ENCODE measurements around the gene CD84.
"Not testable (repeated sequence)": the region's sequence is repeated elsewhere in the genome, so short reads cannot be mapped to it uniquely, and the experiment has no call there.

Gene CD84

GRCh38 chr1:160567858-160568682 lies 11.2 kb downstream of the CD84 start:
- no peak for DNase-seq

- DNase-seq = no peak
These were observed 12.0 kb downstream of the CD84 start for GRCh38 chr1:160567341-160567740.

DNA sequence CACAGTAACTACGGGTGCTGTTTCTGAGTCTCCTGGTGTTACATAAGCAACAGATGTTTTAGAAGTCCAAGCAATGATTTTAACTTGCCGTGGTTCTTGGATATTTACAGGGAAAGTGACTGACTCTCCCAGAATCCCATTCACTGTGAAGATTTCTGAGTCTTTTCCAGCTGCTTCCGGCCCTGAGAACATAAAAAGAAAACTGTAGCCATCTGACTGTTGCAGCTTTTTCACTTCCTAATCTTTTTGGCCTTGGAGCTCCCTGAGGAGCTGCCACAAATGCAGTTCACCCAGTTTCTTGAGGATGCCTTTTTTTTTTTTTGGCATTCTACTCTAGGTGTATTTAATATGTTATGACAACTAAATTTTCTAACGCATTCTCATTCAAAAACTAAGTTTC lies 13.7 kb downstream of the CD84 start:
- no peak for DNase-seq

DNA sequence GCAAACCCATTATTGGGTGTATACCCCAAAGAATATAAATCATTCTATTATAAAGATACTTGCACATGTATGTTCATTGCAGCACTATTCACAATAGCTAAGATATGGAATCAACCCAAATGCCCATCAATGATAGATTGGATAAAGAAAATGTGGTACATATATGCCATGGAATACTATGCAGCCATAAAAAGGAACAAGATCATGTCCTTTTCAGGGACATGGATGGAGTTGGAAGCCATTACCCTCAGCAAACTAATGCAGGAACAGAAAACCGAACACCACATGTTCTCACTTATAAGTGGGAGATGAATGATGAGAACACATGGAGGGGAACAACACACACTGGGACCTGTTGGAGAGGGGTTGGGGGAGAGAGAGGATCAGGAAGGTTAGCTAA lies 16.1 kb downstream of the CD84 start:
- not testable (repeated sequence) for DNase-seq

GRCh38 chr1:160562745-160563144 lies 16.6 kb downstream of the CD84 start:
- DNase-seq = not testable (repeated sequence)

DNA sequence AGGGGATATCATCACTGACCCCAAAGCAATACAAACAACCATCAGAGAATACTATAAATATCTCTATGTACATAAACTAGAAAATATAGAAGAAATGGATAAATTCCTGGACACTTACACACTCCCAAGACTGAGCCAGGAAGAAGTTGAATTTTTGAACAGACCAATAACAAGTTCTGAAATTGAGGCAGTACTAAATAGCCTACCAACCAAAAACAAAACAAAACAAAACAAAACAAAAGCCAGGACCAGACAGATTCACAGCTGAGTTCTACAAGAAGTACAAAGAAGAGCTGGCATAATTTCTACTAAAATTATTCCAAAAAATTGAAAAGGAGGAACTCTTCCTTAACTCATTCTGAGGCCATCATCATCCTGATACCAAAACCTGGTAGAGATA lies 18.5 kb downstream of the CD84 start:
- DNase-seq = no peak

- DNase-seq = no peak
These were observed 19.1 kb downstream of the CD84 start for GRCh38 chr1:160560045-160560705.

- DNase-seq = not testable (repeated sequence)
These were observed 19.9 kb downstream of the CD84 start for GRCh38 chr1:160559437-160559836.

DNA sequence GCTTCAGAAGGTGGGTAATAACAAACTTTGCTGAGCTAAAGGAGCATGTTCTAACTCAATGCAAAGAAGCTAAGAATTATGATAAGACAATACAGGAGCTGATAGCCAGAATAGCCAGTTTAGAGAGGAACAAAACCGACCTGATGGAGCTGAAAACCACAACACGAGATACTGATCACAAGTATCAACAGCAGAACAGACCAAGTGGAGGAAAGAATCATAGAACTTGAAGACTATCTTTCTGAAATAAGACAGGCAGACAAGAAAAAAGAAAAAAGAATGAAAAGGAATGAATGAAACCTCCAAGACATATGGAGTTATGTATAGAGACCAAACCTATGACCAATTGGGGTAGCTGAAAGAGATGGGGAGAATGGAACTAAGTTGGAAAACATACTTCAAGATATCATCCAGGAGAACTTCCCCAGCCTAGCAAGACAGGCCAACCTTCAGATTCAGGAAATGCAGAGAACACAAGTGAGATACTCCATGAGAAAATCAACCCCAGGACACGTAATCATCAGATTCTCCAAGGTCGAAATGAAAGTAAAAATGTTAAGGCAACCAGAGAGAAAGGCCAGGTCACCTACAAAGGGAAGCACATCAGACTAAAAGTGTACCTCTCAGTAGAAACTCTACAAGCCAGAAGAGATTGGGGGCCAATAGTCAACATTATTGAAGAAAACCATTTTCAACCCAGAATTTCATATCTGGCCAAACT lies 20.5 kb downstream of the CD84 start:
- DNase-seq = no peak

DNA sequence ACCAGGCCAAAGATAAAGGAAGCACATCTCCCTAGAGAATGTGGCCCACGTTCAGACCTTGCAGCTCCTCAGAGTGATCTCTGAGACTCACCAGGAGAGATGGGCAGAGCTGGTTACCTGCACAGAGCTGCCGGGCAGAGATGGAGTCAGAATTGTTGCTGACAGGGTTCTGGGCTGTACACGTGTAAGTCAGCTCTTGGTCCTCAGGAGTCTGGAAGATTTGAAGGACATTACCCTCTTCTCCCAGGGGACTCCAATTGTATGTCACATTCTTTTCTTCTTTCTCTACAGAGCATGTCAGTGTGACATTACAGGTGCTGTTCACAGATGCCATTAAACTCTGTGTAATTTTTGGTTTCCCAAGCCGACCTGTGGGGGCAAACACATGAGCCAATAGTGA lies 25.5 kb downstream of the CD84 start:
- no peak for DNase-seq

- no peak for DNase-seq
These were observed 26.9 kb downstream of the CD84 start for GRCh38 chr1:160552425-160552824.

GRCh38 chr1:160550572-160551034 lies 28.7 kb downstream of the CD84 start:
- DNase-seq = no peak

DNA sequence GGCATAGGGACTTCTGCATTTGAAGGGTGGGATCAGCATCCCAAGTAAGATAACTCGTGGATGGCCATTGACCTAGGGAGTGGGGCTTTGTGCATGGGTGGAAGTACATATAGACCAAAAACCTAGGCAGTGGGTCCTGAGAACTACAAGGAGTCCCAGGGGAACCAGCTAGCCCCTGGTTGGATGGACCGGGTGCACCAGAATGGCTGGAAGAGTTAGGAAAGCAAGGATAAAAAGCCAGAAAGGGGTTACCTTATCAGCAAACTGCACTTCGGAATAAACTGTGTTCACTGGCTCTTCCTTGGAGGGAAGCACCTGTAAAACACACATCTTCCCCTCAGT lies 29.7 kb downstream of the CD84 start:
- DNase-seq = no peak

- DNase-seq = no peak
These were observed 30.2 kb downstream of the CD84 start for GRCh38 chr1:160548960-160549664.

GRCh38 chr1:160548183-160548582 lies 31.1 kb downstream of the CD84 start:
- no peak for DNase-seq

GRCh38 chr1:160547422-160547821 lies 31.9 kb downstream of the CD84 start:
- no peak for DNase-seq

DNA sequence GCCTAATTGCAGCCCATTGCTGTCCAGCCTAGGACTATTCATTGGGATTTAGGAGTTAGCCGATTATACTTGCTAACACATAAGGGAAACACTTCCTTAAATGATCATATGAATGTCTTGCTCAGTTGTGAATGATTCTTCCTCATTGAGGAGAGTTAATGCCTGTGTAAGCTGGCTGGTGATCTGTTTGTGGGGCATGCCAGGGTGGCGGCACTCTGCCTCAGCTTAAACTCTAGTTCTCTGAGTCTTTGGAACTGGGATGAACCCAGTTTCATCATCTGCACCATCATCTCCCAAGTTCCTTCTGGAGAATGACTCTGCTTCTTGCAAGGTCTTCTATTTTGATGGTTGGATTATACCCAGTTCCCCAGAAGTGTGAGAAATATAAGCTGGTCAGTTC lies 32.4 kb downstream of the CD84 start:
- DNase-seq = no peak

GRCh38 chr1:160544647-160545046 lies 34.6 kb downstream of the CD84 start:
- DNase-seq = peak; percentile 2

DNA sequence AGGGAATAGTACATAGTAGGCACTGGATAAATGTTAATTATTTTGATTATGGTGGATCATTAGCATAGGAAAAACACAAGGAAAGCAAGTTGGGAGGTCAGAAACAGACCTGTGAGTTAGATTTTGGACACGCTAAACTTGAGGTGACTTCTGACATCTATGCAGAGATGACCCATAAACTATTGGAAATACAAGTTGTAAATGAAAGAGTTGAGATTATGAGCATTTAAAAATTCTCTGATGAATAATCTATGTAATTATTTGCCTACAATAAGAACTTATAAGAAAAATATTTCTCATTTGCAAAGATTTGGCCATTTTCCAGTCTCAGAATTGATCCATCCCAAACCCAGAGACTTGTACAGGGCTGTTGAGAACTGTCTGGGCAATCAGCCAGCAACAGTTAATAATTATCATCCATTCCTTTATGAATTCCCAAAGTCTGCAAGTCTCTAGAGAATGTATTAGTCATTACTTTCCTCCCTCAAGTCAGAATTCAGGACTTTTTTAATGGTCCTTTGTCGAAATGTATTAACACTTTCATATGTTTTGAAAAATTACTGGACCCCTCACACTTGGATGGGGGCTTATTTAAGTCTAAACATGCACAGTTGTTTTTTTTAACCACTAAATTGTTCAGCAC lies 36.9 kb downstream of the CD84 start:
- DNase-seq = no peak

- DNase-seq = no peak
These were observed 37.5 kb downstream of the CD84 start for GRCh38 chr1:160541622-160542302.

- DNase-seq = no peak
These were observed 38.5 kb downstream of the CD84 start for GRCh38 chr1:160540859-160541233.

All from DMS79 treated with DMSO at 0.1 percent for 48 hours (cell line).